T1000 (cell line): ENCODE results near the gene SLC5A1.

Experiments used
- DNase-seq: peaks from one replicate; lab custom pipeline; 2025; ENCODE audit warnings: mixed read lengths; lab: John Stamatoyannopoulos, UW

The SLC5A1 gene

DNA sequence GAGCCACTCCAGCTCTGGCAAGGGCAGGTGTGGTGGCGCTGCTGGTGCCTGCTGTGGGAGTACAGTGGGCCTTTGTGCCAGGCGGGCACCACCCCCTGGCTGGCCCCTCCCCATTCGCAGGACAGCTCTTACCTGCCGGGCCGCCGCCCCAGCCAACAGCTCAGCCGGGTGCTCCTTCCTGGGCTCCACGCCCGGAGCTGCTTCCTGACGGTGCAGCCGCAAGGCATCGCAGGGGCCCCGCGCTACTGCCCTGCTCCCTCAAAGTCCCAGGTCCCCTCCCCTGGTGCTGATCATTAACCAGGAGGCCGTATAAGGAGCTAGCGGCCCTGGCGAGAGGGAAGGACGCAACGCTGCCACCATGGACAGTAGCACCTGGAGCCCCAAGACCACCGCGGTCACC, at the start of gene SLC5A1:
Gene SLC5A1 (plus strand): TSS at position 338 of the 400 bp plus-strand sequence. CDS start 21 bp downstream, at position 359.
- no peak for DNase-seq

DNA sequence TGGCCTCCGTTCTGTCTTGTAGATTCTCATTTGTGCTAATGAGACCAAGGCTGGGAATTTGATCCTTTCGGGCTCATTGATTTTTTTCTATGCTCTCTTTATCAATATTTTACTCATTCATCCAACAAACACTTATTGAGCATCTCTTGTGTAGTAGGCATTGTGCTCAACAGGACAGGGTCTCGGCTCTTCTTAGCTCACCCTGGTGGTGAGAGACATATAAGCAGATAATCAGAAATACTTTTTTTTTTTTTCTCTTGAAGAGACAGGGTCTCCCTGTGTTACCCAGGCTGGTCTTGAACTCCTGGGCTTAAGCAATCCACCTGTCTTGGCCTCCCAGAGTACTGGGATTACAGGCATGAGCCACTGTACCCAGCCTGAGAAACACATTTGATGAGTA, 48.0 kb upstream of the SLC5A1 start:
- DNase-seq: no peak

DNA sequence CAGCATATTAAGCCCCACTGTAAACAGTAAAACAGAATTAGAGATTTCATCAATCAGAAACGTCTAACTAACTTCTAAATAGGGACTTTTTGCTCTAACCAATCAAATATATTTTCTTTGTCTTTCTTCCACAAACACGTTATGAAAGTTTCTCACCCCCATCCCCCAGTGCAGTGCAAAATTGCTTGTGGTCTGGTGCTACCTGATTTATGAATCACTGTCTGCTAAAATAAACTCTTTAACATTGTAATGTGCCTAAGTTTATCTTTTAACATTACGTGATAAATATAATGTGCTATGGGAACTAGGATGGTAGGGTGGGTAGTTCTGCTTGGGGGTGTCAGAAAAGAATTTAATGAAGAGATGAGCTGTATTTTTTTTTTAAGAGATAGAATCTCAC, 47.3 kb upstream of the SLC5A1 start:
- no peak for DNase-seq

DNA sequence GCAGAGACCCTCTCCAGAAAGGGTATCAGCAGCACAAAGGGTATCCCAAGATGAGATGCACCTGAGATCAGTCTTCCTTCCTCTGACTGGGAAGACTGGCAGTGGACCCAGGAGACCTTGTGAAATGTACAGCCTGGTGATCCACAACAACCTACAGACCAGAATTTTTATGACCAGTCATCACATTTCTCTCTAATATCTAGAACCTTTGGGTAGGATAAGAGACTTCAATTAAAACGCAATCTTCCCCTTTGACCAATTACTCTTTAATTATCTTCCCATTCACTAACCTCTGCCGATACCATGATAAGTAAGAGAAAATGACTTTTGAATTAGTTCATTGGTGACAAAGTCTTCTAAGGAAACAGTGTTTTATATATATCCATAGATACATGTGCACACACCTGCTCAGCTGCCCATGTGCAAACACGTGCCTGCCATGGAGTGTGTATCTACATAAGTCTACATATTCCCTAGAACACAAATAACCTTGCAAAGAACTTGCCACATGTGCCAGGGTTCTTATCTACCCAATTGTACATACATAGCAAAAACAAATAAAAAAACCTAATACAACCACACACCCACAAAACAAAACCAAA, 44.2 kb upstream of the SLC5A1 start:
- no peak for DNase-seq

DNA sequence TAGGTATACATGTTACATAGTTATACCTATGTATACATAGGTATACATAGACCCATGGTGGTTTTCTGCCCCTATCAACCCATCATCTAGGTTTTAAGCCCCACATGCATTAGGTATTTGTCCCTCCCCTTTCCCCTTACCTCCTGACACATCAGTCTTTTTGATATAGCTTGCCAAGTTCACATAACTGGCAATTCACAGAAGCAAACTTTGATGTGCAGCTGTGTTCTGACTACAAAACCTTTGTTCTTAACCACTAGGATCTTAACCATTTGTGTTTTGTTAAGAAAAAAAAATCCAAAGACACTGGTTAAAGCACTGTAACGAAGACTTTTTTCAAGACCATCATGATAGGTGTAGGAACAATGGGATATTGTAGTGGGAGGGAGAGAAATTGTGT, 42.9 kb upstream of the SLC5A1 start:
- DNase-seq: no peak

DNA sequence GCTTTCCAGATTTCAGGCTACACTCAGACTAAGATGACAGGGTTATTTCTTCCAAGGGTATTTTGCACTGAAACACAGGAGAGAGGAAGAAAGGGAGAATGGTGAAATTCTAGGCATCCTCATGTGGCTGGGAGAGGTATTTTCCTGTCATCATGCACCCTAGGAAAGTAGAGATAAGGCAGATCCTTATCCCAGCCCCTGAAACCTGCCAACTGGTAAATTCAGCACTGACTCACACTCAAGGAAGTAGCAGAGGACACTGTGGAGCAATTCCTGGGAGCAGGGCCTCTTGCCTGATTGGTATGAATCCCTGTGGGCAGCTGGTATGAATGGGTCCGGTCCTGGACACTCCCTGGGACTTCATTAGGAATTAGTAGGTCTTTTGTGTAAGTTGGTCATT, 37.6 kb upstream of the SLC5A1 start:
- DNase-seq: no peak

DNA sequence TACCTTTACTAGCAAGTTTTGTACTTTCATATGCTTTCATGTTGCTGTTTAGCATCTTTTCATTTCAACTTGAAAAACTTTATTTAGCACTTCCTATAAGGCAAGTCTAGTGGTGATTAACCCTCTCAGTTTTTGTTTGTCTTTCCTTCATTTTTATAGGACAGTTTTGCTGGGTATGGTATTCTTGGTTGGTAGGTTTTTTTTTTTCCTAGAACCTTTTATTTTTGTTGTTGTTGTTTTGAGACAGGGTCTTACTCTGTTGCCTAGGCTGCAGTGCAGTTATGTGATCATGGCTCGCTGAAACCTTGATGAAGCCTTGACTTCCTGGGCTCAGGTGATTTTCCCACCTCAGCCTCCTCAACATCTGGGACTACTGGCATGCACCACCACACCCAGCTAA, 29.9 kb upstream of the SLC5A1 start:
- no peak for DNase-seq

DNA sequence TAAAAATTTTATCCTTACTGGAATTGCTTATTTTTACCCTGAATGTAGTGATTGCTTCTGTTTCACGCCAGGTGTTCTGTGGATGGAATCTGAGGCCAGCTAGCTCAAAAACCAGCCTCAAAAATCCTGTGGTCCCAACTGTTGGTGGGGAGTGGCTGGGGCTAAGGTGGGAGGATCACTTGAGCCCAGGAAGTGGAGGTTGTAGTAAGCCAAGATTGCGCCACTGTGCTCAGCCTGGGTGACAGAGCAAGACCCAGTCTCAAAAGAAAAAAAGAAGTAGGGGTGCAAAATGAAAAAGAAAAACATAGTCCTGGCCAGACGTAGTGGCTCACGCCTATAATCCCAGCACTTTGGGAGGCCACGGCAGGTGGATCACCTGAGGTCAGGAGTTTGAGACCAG, 27.0 kb upstream of the SLC5A1 start:
- DNase-seq: no peak

DNA sequence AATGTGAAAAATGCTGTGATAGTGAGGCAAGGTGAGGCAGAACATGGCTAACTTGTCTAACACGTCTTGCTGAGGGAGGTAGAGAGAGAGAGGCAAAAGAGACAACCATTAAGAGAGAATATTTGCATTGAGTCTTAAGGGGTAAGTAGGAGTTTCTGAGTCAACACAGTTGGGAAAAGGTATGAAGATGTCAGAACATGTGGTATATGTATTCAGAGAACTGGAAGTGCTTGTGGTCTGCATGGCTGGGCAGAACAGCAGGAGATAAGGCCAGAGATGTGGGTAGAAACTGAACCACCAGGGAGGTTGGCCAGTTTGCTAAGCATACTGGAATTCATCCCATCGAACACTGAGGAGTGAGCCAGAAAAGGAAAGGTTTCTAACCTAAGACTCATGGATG, 25.0 kb upstream of the SLC5A1 start:
- DNase-seq: no peak

DNA sequence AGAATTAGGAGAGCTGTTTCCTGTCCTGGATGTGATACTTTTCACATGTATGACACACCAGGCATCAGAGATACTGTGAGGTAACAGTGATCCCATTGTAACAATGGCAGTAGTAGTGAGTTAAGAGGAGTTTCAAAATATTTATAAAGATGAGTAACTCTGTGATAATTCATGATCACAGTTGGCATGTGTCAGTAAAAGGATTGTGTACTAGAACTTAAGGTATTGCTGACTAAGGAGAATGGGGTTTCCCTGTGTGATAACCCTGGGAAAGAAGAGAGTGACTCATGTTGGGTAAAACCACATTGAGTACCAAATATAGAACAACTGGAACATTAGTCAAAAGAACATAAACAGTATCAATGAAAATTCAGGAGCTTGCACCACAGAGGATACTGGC, 22.9 kb upstream of the SLC5A1 start:
- no peak for DNase-seq

DNA sequence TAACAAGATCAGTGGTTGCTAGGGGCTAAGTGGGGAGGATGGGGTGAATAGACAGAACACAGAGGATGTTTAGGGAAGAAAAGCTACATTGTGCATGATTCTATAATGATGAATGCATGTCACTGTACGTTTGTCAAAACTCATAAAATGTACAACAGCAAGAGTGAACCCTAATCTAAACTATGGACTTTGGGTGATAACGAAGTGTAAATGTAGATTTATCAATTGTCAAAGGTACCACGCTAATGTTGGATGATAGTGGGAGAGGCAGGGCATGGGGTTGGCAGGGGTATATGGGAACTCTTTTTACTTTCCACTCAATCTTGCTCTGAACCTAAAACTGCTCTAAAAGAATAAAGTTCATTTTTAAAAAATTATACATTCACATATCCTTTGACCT, 21.3 kb upstream of the SLC5A1 start:
- no peak for DNase-seq

DNA sequence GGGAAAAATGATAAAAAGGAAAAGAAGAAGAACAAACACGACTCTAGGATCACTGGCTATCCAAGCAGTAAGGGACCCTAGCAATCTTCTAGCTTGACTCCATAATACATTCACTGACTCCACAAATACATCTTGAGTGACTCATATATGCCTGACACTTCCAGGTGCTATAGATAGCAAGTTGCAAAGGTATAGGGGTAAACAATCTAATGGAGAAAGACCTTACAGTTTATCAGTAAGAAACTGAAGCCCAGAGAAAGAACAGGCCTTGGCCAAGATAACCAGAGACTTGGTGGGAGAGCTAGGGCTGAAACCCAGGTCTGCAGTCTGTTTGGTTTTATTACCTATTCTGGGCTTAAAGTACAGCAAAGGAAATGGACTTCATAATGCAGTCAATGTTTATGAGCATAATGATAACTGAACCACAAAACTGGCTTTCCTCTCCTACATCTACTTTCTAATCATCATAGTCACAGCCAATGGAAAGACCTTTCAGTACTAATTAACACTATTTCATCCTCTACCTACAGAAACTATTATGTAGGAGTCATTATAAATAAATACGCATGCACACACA, 19.7 kb upstream of the SLC5A1 start:
- no peak for DNase-seq

DNA sequence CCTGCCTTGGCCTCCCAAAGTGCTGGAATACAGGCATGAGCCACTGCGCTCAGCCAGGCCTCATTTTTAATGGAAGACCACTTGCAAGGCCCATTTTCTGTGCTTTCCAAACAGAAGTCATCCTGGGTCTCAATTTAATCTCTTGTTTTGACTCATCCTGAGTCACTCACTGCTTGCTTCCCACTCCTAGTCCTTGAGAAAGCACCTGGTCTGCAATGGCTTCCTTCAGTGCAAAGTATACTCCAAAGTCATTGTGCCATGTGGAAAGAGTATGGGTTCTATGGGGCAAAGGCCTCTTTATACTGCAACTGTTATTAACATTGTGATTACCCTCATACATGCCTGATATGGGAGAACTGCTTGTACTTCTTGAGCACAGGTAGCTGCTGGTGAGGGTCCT, 18.3 kb upstream of the SLC5A1 start:
- no peak for DNase-seq

DNA sequence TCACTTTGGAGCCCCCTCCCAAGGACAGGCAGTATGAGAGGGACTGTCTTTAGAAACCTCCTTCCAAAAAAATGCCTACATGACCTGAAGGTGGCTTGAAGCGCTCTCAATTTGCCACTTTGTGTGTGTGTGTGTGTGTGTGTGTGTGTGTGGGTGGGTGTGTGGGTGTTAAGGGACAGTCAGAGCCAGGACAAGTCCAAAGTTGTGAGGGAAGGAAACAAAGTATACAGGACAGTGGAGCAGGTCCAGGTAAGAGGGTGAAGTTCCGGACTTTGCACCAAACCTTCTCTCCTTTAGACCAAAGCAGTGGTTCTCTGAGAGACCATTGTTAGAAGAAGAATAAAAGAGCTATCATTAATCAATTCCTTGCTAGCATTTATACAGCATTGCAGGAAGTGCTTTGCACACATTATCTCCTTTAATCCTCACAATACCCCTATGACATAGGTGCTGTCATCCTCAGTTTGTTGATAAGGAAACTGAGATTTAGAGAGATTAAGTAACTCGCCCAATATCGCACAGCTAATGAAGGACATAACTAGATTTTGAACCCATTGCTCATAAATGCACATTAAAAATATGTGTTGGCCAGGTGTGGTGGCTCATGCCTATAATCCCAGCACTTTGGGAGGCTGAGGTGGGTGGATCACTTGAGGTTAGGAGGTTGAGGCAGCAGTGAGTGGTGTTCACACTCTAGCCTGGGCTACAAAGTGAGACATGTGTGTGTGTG, 12.4 kb upstream of the SLC5A1 start:
- DNase-seq: no peak

DNA sequence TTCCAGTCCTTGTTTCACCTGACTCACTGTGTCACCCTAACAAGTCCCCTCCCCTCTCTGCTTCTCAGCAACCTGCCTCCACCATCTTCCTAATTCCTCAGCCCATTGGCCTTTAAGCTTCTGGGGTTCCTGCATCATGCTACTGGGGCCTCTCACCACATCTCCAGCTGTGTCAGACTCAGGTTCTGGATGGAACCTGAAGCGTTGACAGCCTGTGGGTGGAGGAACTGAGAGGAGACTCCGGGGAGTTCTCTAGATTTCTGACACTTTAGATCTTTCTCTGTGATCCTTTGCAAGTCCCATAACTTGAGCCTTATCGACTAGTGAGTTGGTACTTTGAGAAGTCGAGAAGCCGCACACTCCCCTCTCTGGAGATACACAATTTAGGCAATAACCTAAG, 11.6 kb upstream of the SLC5A1 start:
- DNase-seq: no peak

DNA sequence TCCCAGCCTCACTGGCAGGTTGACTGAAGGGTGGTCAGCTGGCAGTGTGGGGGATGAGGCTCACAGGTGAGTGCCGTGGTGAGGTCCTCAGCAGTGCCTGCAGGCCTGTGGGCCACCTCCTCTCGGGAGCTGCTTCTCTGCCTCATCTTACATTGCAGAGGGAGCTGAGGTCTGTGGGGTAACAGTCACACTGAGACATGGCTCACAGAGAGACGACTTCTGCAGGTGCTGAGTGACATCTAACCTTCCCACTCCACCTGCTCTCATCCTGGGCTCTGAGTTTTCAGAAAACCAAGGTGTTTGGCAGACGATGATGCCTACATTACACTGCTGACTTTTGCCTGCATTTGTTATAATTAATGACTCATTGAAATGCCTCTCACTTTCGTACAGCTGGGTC, 8.8 kb upstream of the SLC5A1 start:
- no peak for DNase-seq

DNA sequence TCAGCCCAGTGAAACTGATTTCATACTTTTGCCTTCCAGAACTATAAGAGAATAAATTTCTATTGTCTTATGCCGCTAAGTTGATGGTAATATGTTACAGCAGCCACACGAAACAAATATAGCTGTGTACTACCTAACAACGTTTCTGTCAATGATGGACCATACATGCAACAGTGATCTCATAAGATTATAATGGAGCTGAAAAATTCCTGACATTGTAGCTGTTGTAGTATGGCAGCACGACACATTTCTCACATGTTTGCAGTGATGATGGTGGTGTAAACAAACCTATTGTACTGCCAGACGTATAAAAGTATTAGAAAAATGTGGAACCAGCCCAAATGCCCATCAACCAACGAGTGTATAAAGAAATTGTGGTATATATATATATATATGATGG, 5.8 kb upstream of the SLC5A1 start:
- DNase-seq: no peak

DNA sequence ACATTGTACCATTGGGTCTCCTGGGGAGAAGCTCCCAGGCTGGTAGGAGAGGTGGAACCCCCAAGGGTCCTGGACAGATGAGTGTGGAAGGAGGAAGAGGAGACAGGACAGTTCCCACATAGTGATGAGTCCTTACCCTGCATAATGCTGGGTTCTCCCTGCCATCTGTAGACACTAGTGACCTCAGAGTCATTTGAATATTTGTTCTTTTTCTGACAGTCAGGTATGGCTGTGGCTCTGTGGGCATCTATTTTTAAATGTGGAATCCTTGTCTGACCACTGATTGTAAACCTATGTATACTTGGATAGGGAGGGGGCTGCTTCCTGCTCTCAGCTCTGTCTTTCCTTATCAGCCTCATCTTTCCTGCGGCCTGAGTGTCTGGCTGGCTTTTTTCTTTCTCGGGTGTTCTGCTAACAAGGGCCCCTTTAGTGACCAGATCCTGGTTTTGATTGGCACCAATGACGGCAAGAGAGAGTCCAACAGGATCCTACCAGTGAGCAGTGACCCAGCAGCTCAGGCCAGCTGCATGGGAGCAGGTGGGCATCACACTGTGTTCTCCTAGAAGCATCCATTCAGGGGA, 2.6 kb upstream of the SLC5A1 start:
- no peak for DNase-seq

DNA sequence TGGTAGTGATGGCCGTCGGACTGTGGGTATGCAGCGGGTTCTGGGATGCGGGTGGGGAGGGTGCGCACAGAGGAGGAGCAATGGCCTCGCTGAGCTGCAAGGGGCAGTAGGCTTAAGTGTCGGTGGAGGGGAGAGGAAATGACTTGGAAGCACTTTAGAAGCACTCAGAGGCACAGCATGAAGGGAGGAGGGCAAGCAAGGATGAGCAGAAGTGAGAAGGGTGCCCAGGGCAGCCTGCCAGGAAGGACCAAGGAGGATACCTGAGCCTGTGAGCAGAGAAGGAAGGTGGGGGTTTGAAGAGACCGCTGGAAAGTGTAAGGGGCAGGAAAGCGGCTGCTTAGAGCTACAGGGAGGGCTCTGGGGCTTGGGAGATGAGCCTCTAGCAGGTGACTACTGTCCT, 330 bp downstream of the SLC5A1 start:
- DNase-seq: no peak

DNA sequence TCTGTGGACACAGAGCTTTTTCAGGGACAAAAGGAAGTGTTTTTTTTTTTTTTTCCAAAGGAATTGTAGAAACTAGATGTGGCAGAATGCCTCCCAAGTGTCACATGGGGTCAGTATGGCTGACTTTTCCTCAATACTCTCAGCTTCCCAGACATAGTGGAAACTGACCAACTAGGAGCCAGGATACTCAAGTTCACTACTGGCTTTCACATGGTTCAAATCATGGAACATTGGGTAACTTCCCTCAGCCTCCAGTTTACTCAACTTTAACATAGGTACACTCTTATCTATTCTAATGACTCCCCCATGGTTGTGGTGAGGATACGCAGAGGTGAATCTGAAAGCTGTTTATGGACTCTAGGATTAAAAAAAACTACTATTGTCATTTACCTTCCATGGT, 1.4 kb downstream of the SLC5A1 start:
- no peak for DNase-seq

DNA sequence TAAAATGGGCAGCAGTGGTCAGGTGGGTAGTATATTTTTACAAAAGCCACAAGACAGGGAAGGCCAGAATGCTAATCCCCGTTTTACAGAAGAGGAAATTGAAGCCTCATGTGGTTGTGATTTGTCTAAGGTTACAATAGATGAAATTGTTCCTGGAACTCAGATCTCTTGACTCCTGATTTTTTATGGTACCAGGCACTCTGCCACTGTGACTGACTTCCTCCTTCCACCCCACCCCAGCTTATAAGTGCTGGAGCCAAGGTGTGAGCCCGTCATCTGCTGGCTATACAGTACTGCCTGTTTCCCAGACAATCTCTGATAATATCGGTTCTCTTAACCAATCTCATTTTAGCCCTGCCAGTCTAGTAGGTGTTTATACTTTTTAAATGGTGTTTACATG, 1.9 kb downstream of the SLC5A1 start:
- DNase-seq: no peak

DNA sequence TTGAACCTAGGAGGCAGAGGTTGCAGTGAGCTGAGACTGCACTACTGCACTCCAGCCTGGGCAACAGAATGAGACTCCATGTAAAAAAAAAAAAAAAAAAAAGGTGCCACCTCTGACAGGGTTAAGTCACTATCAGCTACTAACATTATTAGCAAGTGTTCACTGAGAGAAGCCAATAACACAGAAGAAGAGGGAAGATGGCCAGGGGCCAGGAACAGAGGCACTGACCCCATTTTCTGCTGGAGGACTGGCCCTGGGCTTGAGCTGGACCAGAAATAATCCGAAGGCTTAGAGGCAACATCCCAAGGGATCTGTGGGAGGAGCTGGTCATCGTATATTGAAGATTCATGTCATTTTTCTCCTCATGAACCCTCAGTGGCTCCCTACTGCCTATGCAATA, 5.0 kb downstream of the SLC5A1 start:
- no peak for DNase-seq
